Activated naive CD4-positive, alpha-beta T cell (primary cell): ENCODE data around the gene CA10.
A peak's percentile ranks its signal among the peaks of the same experiment; 100 is the strongest.

Experiments used
- DNase-seq, 4 experiments: peaks; one replicate each; lab custom pipeline; 2025; lab: John Stamatoyannopoulos, UW

CA10 gene

DNA sequence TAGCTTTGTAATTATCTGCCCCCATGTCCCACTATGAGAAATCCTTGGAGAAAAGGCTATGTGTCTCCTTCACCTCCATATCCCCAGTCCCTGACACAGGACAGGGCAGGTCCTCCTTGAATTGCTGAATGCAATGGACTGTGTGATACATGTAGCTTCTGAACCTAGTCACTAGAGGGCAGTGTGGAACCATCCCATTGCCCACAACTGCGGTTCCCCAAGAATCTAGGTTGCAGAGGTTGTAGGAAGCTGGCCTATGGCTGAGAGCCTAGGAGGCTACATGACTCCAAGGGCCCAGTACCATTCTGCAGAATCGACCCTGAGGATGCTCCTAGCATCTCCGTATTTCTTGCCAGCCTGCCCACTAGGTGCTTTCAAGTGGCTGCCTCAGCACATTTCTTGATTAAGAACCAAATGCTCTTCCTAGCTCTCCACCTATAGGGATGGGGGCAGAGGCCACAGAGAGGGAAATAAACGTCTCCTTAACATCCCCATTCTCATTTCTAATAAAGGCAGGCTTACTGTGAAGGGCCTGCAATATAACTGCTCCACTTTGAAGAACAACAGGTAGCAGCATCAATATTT is 394.0 kb downstream of the CA10 start:
- DNase-seq: peak in 1 of 4 experiments; percentile 1

DNA sequence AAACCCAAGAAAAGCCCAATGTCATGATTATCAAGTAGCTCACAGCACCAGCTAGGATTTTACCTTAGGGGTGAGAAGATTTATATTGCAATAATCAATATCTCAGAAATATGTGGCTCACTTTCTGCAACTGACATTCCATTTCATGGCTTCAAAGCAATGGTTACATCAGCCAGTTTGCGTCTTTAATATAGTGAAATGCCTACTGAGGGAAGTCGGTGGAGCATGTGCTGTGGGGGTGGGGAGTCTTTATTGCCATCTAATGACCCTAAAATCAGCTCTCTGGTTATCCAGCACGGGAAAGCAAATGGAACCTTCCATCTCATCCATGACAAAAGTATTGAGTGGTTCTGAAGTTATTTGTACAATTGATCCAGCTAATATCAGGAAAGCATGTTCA is 395.5 kb downstream of the CA10 start:
- DNase-seq: no peak

DNA sequence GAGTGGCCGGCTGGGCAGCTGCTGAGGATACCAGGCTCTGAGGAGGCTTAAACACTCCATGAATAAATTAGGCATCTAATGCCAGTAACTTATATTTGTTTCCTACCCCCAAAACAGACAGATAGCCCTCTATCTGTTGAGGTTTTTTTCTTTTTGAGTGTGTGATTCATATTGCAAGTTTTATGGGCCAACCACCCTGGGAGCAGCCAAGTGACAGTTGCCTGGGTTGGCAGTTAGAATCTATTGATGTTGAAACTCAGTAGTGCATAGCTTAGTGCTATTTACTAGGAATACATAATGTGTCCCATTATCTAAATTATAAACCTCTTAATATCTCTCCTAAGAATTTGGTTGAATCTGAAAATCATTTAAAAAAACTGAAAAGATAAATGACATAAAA is 397.4 kb downstream of the CA10 start:
- no peak for DNase-seq

DNA sequence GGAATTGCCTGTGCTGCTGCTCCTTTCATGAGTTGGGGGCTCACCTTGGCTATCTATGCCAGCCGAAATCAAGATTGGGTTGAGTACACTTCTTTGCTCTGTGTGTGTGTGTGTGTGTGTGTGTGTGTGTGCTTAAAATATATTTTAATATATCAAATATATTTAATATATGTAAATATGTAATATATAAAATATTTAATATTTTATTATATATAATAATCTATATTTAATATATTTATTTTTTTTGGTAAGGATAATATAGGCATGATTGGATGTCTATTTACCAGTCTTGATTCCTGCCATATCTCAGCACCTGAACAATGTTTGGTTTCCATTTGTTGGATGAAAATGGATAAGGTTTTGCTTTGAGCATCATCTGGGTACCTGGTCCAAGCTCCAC is 399.3 kb downstream of the CA10 start:
- DNase-seq: no peak

DNA sequence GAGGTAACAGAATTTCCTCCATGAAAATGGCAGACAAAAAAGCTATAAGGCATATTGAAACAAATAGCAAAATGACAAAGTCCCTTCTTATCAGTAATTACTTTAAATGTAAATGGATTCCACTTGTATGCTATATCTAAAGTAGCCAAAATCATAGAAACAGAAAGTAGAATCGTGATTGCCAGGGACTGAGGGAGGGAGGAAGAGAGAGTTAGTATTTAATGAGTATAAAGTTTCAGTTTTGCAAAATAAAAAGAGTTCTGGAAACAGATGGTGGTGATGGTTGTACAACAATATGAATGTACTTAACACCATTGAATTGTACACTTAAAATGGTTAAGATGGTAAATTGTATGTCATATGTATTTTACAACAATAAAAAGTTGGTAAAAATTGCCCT is 407.4 kb downstream of the CA10 start:
- DNase-seq: no peak

DNA sequence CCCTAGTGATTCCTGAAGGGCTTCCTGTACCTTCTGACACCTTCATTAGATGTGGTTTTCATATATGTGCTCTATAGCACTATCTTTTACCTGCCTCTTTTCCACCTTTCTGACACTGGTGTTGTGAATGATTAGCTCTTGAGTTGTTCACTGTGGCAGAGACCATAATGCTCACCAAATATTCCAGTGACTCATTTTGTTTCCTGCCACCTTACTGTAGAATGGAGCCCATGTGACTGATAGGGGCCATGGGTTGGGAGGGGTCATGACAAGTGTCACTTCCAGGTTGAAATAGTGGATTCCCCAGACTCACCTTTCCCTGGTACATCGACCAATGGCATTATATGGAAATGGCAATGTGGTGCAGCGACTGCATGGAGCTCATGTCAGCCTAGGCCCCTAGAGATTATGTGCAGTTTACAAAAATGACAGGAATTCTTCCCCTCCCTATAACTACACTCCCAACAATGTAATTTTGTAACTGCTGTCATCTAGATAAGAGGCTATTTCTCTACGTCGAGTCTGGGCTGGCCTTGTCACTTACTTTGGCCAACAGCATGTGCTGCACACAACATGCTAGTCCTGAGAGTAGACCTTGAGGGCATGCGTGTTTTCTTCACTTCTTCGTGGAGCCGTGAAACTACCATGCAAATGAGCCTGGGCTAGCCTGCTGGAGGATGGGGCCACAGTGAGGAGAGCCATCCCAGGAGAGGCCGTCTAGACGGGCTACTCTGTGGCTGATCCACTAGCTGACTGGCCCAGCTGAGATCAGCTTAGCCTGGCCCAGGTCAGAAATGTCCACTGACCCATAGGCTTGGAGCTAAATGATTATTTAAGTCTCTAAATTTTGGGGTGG is 409.5 kb downstream of the CA10 start:
- DNase-seq: no peak

DNA sequence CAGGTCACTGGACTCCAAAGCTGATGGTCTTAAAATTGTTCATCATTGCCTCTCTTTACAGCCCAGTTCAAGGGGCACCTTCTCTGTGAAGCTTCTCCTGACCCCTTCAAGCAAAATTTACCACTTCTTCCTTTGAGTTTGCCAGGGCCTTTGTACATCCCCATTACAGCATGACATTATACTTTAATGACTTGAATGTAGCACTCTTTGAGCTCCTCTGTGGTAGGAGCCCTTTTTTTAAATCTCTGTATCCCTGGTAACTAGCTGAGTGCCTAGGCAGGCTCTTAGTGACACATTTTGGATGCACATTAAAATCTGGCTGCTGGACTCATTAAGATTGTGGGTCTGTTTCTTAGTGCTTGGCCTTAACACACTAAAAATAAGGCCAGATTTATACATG is 412.1 kb downstream of the CA10 start:
- no peak for DNase-seq

DNA sequence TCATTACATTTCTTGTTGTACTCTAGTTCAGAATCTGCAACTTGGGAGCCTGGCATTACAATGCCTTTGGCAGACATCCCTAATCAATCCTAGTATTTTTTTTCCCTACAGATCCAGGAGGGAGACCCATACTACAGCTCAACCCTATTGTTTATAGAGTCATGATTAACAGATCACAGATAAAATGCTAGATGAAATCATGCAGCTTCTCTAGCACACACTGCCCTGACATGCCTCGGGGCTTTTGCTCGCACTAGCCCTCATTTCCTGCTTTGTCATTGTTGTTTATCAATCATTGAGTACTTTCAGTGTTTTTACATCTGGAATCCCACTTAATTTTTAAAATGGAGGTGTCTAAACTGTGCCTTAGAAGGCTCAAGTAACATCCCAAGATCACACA is 412.5 kb downstream of the CA10 start:
- no peak for DNase-seq

DNA sequence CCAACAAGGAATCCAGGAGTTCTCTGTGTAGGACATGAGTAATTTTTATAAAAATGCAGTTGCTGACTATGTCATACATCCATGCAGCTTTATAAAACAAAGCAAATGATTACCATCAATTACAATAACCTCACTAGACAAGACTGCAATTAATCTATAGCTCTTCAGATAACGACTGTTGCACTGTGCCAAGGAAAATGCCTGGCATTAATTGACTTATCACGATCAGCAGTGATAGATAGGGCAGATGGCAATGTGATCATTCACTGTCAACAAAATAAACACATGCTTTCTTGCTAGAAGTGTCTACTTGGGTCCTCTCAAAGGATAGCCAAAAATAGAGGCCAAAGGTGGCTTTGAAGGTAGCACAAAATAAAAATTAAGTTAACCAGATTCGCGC is 415.0 kb downstream of the CA10 start:
- no peak for DNase-seq

DNA sequence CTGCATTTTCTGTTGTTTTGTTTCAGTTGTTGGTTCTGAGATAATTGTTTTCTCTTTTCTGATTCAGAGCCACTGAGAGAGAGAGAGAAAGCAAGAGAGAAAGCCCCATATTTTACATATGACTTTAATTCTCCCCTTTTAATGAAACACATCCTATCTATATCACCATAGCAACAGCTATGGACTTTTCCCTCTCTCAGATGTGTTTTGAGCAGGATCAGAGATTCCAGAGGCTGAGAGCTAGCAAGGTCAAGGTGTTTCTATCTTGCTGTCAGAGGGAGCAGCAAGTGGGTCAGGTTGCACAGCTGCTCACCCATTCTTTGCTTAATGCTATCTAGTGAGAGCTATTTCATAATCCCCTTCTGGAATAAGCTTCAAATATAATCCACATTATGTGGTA is 415.9 kb downstream of the CA10 start:
- DNase-seq: no peak

DNA sequence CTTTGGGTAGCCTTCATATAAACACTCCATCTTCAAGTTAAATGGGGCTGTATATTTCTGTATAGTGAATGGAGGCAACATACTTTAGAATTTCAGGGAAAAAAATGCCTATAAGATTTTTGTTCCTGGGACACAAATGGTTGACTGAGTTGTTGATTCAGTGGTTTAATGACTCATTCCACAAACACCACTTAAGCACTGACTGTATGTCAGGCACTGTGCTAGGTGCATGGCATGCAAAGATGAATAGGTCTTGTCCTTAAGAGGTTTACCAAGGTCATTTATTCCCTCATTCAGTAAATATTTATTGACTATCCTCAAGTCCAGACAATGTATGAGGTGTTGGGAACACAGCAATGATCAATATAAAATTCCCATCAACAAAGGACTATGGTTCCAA is 417.1 kb downstream of the CA10 start:
- DNase-seq: no peak

DNA sequence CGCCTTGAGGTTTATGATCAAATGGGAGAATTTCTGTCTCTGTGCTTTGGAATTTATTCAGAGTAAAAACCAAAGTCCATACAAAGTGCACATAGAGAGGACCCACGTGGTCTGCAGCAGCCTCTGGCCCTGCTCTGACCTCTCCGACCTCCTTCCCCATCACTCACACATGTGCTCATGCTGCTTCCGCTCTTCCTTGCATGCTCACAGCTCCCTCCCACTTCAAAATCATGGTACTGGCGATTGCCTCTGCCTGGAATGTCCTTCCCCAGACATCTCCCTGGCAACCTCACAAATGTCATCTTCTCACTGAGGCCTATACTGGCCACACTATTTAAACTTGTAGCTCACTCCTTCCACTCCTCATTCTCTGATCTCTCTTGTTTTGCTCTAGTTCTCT is 418.0 kb downstream of the CA10 start:
- DNase-seq: no peak

DNA sequence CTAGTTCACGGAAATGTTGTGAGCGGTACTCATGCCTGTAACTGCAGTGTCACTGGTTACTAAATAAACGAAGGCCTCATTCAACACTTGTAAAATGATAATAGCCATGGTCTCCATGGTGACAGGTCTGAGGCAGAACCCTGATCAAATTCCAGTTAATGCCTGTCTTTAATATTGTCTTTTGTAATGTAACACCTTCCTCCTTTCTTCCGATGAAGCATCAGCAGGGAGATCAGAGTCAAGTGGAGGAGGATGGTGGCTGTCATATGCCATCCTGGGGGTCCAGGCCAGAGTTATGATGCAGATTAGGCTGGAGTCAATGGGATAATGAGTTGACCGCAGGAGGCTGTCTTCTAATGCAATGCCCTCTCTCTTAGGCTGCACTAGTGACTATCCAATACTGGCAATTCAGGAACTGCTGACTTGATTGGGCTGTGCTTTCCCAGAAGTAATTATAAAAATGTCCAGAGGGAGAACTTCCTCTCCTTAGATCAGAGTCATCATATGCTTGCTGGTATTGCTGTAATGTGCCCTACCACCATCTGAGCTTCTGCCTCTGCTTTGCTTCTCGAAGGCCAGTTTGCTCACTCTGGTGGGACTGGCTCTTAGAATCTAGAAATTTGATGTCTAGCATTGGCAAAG is 419.1 kb downstream of the CA10 start:
- no peak for DNase-seq

DNA sequence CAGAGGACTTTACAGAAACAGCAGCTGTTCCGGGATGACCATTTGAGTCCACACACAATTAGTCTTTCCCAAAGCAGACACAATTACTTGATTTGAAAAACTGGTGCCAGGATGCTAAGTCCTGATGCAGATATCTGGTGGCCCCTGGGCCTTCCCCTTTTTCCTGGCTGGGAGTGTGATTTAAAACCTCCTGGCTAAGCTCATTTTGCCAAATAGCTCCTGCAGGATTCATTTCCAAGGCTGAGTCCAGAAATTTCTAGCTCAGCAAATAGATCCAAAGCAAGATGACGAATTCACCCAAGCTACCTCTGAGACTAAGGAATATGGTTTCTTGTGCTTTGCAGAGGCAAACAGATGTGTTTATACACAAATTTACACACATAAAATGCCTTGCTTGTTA is 422.2 kb downstream of the CA10 start:
- DNase-seq: no peak

DNA sequence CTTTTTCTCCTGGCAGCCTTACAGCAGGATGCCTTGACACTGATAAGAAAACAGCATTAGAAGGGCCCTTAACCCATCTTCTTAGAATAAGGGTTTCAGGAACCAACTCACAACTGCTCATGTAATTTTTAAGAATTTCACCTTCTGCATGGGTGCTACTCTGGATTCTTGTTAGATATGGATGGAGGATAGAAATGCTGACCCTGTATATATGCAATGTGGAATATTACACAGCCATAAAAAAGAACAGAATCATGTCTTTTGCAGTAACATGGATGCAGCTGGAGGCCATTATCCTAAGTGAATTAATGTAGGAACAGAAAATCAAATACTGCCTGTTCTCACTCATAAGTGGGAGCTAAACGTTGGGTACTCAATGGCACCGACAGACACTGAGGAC is 423.5 kb downstream of the CA10 start:
- no peak for DNase-seq

DNA sequence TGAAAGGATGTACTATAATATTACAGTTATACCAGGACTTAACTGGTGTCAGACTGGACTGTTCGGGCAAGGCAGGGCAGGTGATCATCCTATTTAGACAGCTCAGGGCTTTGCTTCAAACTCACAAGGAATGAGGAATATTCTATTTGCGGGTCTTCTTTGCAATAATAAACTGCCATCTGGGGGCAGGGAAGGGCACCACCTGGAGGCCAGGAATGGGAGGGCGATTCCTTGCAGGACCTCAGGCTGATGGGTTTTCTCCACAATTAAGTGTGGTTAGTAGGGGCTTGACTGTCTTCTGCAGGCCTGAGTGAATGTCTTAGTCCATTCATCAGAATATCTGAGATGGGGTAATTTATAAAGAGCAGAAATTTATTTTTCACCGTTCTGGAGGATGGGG is 424.1 kb downstream of the CA10 start:
- DNase-seq: no peak

DNA sequence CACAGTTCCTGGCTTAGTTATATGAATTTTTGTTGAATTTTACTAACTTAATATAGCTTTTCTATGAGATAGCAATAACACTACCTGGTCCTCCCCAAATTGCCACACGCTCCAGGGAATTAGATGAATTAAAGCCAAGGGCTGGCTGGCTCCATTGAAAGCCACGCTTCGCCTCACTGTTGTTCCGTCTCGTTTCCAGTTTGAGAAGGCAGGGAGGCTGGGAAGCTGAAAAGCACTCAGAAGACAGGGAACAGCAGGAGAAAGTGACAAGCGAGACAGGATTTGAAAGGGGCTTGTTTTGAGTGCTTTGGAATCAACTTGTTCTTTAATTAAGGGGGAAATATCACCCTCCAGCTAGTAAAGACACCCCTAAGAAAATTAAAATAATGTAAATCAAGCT is 425.3 kb downstream of the CA10 start:
- DNase-seq: no peak

DNA sequence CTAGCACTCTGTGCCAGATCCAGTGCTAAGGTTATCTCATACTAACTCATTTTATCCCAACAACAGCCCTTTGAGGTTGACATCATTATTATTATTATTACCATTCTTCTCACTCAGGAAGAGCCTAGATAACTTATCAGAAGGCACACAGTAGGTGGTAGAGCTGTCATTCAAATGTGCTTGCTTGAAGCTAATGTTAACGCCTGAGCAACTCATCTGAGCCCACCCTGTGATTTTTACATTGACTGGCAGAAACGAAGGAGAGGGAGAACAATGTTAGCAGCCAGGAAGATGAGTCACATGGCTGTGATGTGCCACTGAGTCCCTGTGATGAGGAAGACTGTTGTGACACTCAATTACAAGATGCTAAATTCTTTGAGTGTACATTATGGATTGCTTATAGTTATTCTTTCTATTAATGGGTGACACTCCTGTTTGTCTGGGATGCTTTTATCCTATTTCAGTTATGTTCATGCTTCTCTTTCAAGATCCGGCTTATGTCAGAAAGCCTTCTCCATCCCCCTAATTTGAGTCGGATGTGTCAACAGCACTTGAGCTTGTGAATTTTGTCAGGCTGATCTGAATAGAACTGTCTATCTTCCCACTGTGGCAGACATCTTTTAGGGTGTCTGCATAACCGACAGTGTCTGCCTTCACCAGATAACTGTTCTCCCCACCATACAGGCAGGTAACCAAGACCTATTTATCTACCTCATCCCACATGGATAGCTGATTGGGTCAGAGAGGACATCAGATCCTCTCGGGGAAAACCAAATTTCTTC is 426.4 kb downstream of the CA10 start:
- no peak for DNase-seq

DNA sequence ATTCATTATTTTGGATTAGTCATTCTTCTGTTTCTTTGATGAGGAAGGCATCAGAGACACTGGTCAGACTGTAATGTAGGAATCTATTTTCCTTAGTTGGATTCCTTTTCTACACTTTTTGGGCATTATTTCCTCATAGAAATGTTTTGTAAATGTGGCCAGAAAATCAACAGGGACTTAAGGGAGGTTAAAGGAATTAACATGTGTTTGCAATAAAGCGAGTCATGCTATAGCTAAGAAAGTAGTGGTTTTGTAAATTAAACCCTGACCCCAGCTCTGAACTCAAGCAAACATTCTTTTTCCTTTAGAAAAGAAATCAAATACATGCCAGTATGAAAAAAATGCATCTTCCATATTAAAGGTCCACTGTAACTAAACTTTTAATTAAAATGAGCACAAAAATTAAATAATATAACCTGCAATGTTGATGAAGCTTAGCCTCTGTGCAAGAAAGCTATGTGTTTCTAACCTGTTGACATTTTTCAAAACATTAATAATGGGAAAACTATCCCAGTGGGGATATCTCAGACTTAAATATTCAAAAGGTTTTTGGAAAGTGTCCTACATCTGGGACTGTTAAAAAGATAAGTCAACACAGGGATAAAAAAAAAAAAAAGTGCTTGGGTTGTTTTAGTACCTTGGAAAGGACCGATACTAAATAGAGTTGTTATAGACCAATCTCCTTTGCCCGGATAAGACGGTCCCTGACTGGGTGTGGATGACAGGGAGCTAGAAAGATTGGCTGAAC is 428.0 kb downstream of the CA10 start:
- no peak for DNase-seq

DNA sequence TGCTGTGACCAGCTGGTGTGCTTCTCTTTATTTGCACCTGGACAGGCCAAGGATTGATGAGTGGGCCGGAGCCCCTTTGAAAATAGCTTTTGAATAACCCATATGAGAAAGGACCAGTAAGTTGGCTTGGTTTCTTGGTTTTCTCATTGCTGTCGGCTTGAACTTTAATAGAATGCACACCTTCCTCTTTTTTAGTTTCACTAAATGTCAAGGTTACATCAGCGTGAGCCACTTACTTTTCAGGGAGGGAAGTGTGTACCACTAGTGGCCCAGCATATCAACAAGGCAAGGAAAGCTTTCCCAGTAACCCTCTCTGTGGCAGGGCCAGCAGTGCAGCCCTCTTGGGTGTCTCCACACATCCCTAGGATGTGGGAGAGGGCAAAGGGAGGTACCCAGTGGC is 433.3 kb downstream of the CA10 start:
- DNase-seq: no peak

DNA sequence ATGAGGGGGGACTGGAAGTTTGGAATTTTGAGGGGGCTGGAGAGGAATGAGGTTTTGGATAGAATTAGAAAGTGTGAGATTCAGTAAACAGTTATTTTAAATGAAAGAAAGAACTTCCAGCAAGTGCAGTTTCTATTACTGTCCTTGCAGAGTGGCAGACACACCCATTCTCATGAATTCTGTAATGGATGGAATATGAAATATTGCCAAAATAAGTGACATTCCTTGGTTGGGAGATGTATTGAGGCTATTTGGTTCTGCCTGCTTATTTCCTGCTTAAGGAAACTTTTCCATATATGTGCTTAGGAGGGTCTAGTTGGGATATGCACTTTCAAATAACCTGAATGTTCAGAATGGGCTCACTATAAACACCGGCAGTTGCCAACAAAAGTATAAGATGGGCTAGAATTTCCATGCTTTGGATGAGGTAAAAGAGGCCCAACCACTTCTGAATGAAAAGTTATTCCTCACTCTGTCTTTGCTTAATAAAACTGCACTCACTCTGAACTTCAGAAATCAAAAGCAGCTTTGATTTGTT is 434.4 kb downstream of the CA10 start:
- DNase-seq: no peak

DNA sequence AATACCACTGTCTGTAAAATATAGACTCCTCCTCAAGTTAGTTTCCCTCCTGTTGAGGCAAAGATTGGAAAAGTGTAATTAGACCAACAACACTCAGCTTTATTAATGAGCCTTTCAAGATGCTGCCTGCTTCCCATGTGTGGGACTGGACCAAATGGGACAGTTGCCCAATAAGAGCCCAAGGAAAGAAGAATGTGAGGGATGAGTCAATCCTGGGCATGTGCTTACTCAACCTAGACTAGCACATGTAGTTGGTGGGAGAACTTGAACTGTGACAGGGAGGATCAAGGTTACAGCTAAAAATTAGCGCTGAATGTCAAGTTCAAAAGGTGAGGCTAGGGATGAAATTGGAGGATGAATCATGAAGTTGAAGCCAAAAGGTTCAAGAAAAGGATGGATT is 435.5 kb downstream of the CA10 start:
- no peak for DNase-seq
